ENCODE measurements around the gene IL22RA1. TPM values are rescaled to one million over a fixed set of nuclear protein-coding genes. Genes with fewer than 3 reads are reported as not detected.

IL22RA1 gene
- total and polyA plus RNA-seq, 2 experiments from 2014 or later: not detected

DNA sequence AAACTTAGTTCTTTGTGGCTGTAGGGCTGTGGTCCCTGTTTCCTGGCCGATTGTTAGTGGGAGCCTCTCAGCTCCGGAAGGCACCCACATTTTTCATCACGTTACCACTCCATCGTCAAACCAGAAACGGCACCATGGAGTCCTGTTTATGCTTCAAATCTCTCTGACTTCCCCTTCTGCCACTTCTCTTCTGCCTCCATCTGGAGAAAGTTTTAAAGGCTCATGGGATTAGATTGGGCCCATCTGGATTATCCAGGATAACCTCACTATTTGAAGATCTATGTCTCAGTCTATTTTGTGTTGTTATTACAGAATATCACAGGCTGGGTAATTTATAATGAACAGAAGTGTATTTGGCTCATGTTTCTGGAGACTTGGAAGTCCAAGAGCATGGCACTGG, 19.3 kb upstream of the IL22RA1 start:
- Histone ChIP-seq H3K27me3 (no peaks in the 10 kb centered on the region), H3K36me3 (peaks cover 3% of the 10 kb centered on the region), H3K27ac (no peak overlapping the region), H3K4me1 (ENCODE audit: low read depth) (no peaks in the 10 kb centered on the region), H3K4me3 (no peak overlapping the region), H3K9me3 (ENCODE audit: low read depth) (no peaks in the 10 kb centered on the region)
- DNase-seq (ENCODE audit: low read depth in 1 of 2, low spot score in 1 of 2): no peak
- TF ChIP-seq, protein P1, sequence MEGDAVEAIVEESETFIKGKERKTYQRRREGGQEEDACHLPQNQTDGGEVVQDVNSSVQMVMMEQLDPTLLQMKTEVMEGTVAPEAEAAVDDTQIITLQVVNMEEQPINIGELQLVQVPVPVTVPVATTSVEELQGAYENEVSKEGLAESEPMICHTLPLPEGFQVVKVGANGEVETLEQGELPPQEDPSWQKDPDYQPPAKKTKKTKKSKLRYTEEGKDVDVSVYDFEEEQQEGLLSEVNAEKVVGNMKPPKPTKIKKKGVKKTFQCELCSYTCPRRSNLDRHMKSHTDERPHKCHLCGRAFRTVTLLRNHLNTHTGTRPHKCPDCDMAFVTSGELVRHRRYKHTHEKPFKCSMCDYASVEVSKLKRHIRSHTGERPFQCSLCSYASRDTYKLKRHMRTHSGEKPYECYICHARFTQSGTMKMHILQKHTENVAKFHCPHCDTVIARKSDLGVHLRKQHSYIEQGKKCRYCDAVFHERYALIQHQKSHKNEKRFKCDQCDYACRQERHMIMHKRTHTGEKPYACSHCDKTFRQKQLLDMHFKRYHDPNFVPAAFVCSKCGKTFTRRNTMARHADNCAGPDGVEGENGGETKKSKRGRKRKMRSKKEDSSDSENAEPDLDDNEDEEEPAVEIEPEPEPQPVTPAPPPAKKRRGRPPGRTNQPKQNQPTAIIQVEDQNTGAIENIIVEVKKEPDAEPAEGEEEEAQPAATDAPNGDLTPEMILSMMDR (IDR thresholded peaks at IDR 0.05; ENCODE audit: low read depth, low read length): no peak

DNA sequence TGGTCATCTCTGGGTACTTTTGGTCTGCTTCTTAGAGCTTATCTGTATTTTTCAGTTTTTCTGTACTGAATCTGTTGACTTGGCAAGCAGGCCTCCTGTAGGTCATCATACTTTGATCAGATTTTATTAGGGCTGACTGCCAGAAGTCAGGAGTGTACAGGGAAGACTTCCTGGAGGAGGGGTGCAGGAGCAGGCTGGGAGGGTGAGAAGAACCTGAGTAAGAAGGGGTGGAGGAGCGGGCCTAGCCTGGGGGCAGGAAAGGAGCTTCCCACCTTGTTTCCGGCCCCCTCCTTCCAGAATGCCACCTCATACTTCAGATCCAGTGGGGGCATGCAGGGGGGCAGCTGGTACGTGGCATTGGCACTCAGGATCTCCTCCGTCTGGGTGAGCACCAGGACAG, 18.3 kb upstream of the IL22RA1 start:
- H3K27ac ChIP-seq: no peak overlapping the region
- H3K27me3 ChIP-seq: no peaks in the 10 kb centered on the region
- no peak for DNase-seq (ENCODE audit: low read depth in 1 of 2, low spot score in 1 of 2)
- no peak overlapping the region for H3K4me3 ChIP-seq
- TF ChIP-seq, protein P1 (IDR thresholded peaks at IDR 0.05; ENCODE audit: low read depth, low read length): no peak
- peaks cover 3% of the 10 kb centered on the region for H3K36me3 ChIP-seq
- no peaks in the 10 kb centered on the region for H3K4me1 ChIP-seq (ENCODE audit: low read depth)
- H3K9me3 ChIP-seq (ENCODE audit: low read depth): no peaks in the 10 kb centered on the region

DNA sequence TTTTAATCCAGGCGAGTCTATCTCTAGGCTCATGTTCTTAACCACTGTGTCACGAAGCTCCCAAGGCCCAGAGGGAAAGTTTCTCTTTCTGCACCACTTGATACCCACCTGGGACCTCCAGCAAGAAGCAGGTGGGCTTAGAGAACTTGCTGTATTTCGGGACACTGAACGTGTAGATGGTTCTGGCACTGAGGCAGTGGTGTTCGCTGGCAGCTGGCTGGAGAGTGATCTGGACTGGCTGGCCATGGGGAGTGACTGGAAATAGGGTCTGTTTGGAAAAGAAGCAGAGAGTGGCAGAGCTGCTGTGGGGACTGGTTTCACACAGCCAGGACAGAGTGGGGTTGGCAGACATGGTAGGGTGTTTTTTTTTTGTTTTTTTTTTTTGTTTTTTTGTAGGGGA, 16.4 kb upstream of the IL22RA1 start:
- no peaks in the 10 kb centered on the region for H3K4me1 ChIP-seq (ENCODE audit: low read depth)
- DNase-seq (ENCODE audit: low read depth in 1 of 2, low spot score in 1 of 2): no peak
- peaks cover 3% of the 10 kb centered on the region for H3K36me3 ChIP-seq
- H3K27me3 ChIP-seq: no peaks in the 10 kb centered on the region
- no peak overlapping the region for H3K4me3 ChIP-seq
- TF ChIP-seq, protein P1 (IDR thresholded peaks at IDR 0.05; ENCODE audit: low read depth, low read length): no peak
- no peaks in the 10 kb centered on the region for H3K9me3 ChIP-seq (ENCODE audit: low read depth)
- no peak overlapping the region for H3K27ac ChIP-seq

DNA sequence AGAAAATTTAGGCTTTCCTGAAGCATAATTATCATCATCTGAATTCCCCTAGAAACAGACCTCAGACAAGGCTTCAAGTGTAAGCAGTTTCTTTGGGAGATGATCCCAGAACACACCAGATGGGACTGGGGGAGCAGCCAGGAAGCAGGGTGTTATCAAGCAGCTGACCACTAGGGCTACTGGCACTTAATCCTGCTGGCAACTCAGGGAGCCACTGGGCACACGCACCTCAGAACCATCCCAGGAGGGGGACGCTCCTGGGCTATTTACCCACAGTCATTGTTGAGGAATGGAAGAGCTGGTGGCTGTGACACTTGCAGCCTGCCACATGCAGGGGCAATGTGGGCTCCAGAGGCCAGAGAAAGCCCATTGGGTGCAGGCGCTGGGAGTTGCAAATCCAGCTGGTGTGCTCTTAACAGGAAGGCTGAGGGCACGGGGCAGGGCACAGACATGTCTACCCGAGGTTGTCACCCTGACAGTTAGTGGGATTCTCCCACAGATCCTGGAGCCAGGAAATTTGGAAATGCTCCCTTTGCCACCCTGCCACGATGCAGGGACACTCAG, 15.1 kb upstream of the IL22RA1 start:
- no peaks in the 10 kb centered on the region for H3K27me3 ChIP-seq
- H3K4me1 ChIP-seq (ENCODE audit: low read depth): peaks cover 2% of the 10 kb centered on the region
- H3K4me3 ChIP-seq: no peak overlapping the region
- TF ChIP-seq, protein P1 (IDR thresholded peaks at IDR 0.05; ENCODE audit: low read depth, low read length): peak; percentile 23
- H3K27ac ChIP-seq: no peak overlapping the region
- H3K36me3 ChIP-seq: peaks cover 3% of the 10 kb centered on the region
- peak in 1 of 2 donors; percentile 17 for DNase-seq (ENCODE audit: low read depth in 1 of 2, low spot score in 1 of 2)
- H3K9me3 ChIP-seq (ENCODE audit: low read depth): no peaks in the 10 kb centered on the region

DNA sequence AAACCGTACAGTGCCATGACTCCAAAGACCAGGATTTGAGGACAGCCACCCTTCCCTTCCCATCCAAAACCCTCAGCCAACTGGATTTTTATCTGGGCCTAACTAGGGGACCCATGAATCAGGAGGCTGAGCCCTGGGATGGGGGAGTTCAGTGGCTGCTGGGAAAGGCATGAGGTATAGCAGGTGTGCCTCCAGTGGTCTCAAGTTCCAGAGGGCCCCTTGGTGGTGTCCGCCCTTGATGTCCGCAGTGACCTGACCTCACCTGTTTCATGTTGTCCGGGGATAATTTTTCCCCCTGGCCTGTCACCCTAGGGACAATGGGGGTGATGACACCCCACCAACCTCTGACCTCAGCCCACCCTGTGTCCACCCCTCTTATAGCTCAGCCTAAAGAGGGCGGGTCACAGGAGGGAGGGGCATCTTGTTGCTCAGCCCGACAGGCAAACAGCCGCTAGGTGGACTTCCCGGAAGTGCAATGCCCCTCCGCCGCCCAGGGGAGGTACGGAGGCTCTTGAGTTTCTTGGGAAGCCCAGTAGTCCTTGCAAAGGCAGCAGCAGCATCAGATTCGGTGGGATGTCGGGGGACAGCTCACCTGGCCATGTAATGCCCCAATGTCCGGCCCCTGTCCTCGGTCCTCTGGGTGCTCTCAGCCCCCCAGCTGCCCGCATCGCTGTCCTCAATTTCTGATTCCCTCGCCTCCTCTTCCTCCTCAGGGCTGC, 13.8 kb upstream of the IL22RA1 start:
- DNase-seq (ENCODE audit: low read depth in 1 of 2, low spot score in 1 of 2): no peak
- Histone ChIP-seq H3K27ac (no peak overlapping the region), H3K27me3 (no peaks in the 10 kb centered on the region), H3K36me3 (peaks cover 3% of the 10 kb centered on the region), H3K4me1 (ENCODE audit: low read depth) (peaks cover 15% of the 10 kb centered on the region), H3K9me3 (ENCODE audit: low read depth) (no peaks in the 10 kb centered on the region), H3K4me3 (no peak overlapping the region)
- TF ChIP-seq, protein P1 (IDR thresholded peaks at IDR 0.05; ENCODE audit: low read depth, low read length): no peak
